Measurements from ENCODE around the gene CKLF.
"Not testable (repeated sequence)": the region's sequence is repeated elsewhere in the genome, so short reads cannot be mapped to it uniquely, and the experiment has no call there.

Gene CKLF

DNA sequence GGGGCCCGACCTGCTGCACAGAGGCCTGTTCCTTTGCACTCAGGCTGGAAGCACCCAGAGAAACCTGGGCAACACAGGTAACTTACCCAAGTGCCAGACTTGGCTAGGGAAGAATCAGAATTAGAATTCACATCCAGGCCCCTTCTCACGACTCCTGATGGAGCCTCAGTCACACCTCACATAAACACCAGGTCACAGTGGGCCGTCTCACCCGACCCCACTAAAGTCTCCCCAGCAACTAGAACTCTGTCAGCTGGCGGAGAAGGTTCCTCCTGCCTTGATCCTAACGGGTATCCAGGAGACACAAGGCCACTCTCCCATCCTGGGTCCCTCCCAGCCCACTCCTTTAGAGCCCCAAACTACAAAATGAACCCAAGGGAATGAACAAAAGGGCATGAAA lies 8.8 kb upstream of the CKLF start:
- no peak for DNase-seq (ENCODE audit: low read depth)

DNA sequence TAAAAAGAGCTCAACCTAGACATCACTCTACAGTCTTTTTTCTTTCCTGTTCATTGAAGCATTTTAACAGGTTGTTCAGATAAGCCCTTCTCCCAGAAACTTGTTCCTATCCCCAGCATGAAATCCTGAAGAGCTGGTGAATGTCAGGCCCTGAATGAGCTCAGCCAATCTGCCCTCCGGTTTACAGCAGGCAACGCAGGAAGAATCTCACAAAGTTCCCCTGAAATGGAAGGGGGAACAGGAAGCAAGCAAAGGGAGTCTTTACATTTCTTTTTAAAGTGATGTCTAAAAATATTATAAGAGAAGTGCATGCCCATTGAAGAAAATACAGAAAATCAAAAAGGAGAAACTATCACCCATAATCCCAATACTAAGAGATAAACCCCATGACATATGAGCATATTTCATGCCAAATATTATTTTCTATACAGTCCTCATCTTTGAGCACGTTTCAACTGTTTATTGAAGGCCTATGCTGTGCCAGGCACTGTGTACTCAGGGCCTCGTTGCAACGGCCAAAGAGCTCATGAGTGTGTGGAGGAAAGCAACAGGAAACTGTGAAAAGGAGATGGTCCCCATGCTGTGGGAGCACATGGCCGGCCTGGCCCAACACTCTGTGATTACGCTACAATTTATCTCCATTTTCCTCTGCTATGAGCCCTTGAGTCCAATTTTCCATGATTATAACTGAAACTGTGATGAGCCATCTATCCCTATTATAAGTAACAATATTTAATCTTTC lies 8.2 kb upstream of the CKLF start:
- no peak for DNase-seq (ENCODE audit: low read depth)

DNA sequence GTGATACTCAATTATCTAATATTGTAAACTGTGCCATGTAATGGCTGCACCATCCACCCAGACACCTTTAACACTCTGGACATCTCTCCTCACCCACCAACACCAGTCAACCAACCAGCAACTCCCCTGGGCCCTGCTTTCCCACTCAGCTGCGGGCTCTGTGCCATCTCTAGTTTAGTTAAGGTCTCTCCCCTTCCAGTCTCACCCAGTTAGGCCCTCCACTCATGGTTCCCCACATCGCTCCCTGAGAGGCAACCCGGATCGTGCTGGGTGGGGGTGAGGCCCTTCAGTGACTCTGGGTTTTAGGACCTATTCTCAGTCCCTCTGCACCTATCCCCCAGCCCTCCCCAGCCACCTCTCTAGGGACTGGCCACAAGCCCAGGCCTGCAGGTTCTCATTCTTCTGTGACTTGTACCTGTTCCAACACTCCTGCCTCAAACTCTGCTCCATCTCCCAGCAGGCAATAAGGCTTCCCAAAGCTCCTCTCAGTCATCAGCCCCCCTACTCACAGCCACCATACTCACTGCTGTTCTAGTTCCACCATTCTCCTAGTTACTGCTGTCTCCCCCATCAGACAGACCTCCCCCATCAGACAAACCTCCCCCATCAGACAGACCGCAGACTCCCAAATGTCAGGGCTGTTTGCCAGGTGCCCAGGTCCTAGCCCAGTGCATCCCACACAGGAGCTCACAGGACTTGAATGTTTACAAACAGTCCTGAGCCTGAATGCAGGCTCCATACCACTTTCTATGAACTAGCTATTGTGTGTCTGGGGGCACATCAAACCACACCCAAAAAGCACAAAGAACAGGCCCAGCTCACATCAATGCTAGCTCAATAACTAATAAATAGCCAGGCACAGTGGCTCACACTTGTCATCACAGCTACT lies 5.0 kb upstream of the CKLF start:
- DNase-seq (ENCODE audit: low read depth), result no peak

DNA sequence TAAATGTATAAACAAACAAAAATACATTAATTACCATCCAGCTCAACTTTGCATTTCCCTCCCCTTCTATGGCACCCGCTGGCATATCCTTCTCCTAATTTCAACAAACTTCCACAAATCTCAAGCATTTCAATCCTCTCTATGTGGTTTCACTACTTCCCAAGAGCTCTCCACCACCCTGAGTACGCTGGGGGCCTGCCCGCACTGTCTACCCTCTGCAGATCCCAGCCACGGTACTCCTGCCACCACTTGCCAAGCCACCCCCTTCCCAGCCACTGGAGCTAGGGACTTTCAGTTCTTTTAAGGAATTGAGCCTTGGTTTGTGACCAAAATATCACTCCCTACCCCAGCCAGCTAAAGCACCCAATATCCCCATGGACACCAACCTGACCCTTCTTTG lies 4.3 kb upstream of the CKLF start:
- no peak for DNase-seq (ENCODE audit: low read depth)

DNA sequence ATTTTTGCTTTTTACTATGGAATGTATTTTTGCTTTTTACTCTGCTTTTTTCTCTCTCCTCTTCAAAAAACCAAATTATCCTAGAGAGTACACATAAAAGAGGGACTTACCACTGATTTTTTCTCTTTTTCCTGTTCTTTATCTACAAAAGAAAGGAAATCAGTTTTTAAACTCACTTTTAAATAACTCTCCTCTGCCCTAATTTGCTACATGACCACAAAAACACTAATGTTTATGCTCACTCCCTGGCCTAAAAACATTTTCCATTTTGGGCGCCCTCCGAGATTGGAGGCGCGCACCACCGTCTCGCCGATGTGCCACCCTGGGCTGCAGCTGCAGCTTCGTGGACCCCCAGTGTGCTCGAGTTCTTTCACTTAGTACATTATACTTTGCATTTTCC lies 3.5 kb upstream of the CKLF start:
- no peak for DNase-seq (ENCODE audit: low read depth)

DNA sequence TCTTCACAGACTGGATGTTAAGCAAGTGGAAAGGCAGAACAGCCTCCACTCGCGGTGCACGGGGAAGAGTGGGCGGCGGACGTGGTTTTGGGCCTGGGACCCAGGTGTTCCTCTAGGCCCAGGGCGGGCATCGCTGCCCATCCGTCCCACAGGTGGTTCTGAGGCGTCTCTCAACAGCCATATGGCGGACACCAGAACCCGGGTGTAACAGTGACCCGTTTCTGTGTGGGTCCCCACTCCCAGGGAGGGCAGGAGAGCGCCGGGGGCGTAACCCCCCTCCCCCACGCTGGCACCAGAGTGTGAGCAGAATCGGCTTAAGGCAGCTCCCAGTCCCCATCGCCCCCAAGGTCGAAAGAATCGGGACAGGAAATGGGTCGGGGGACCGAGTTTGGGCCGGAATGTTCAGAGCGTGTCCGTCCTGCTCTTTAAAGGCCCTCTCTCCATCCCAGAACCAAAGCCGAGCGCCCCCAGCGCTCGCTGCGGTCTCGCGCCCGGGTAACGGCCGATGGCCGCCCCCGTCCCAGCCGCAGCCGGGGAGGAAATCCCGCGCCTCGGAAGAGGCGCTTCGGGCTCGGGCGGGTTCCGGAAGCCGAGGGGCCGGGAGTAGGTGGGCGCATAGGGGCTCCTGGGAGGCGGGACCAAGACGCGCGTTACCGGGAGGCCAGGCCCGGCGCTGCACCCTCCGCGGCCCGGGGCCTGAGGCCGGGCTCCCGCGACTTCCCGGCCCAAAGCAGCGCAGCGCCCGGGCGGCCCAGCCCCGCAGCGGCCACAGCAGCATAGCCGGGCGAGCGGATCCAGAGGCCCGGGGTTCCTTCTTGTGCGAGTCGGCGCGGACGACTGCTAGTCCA lies 2.9 kb upstream of the CKLF start, which contains the start of gene TK2:
Gene TK2 (minus strand): TSS at position 839 of the 848 bp plus-strand sequence. CDS start 61 bp downstream, at position 778.
- DNase-seq (ENCODE audit: low read depth), result no peak

DNA sequence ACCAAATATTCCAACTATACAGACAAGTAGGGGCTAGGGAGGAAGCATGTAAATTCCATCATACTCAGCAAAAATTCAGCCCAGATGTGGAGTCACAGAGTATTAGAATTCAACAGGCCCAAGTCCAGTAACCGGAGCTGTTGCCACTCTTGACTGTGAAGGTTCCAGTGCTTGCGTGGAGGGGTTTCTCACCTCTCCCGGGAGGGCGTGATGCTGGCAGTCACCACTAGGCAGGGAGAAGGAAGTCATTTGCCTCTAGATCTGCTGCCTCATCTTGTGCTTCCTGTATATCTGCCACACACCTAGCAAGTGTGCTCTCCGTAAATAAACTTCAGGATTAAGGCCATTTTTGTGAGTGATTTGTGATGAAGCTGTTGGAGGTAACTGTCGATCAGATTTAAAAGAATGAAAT lies 1.0 kb upstream of the CKLF start:
- no peak for DNase-seq (ENCODE audit: low read depth)

DNA sequence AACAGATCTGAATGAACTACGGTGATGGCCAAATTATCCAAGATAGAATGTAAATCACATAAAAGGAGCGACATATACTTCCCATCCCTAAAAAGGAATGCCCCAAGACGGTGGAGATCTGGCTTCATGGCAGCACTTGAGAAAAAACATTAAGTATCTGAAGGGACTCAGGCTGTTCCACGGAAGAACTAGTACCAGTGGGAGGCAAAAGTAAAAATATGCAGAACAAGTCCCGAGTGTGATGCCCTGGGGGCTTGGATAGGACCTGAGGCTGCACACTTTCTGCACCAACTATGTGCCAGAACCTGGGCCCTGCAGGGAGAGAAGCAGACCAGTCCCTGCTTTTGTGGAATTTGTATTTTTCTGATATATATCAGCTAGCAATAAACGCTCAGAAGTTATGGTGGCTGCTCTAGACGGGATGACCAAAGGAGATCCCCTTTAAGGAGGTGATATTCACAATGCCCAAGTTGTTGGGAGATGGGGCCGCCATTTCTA lies 539 bp upstream of the CKLF start:
- no peak for DNase-seq (ENCODE audit: low read depth)

DNA sequence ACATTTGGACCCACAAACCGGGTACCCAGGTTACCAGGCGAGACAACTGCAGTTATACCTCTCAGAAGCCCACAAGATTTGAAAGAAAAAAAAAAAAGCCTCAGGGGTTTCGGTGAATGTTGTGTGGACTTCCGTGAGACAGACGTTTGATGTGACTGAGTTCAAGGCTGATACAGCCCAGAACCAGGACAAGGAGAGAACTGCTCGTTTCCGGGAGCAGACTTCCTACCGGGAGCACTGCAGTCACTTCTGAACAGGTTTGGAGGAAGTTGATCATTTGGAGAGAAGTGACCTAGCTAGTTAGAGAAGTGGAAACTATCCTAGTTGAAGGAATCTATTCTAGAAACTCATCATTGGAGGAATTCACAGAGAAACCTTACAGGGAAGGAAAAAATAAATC lies 847 bp downstream of the CKLF start:
- DNase-seq (ENCODE audit: low read depth), result no peak

DNA sequence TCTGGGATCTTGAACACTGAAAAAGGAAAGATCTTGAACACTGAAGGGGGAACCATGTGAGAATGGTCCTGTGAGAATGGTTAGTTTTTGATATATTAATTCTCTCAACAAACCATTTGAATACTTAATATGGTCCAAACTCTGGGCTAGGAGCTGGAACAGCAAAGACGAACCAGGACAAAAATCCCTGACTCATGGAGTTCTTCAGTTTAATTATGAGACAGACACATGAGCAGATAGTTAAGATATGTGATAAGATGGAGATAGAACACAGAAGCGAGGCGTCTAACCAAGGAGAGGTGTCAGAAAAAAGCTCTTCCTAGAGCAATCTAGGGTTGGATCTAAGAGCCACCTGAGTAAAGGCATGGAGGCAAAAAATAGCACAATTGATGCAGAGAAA lies 1.6 kb downstream of the CKLF start:
- no peak for DNase-seq (ENCODE audit: low read depth)

DNA sequence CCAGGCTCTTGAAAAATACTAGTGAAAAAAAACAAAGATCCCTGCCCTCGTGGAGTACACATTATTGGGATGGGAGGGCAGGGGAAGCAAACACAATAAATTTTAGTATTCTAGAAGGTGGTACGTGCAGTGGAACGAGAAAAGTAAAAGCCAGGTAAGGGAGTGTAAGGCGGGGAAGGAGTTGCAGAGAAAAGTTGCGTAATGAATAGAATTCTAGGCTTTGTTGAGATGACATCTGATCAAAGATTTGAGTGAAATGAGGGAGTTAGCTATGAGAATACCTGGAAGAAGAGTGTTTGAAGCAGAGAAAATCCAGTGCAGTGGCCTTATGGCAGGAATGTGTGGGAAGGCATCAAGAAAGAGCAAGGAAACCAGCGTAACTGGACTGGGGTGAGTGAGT lies 2.1 kb downstream of the CKLF start:
- no peak for DNase-seq (ENCODE audit: low read depth)

DNA sequence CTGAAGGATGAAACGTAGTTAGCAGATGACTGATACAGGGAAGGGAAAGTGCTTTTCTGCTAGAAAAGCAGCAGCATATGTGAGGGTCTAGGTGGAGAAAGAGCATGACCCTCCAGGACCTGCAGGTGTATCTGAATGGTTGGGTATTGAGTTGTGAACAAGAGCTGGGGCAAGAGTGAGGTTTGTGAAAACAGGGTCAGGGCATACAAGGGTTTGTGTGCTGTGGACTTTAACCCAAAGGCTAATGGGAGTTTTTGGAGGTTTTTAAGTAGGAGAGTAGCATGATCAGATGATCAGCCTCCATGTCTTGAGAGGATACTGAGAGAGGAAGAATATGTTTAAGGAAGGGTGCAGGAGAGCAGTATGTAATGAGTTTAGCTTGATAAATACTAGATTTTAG lies 7.7 kb downstream of the CKLF start:
- no peak for DNase-seq (ENCODE audit: low read depth)

DNA sequence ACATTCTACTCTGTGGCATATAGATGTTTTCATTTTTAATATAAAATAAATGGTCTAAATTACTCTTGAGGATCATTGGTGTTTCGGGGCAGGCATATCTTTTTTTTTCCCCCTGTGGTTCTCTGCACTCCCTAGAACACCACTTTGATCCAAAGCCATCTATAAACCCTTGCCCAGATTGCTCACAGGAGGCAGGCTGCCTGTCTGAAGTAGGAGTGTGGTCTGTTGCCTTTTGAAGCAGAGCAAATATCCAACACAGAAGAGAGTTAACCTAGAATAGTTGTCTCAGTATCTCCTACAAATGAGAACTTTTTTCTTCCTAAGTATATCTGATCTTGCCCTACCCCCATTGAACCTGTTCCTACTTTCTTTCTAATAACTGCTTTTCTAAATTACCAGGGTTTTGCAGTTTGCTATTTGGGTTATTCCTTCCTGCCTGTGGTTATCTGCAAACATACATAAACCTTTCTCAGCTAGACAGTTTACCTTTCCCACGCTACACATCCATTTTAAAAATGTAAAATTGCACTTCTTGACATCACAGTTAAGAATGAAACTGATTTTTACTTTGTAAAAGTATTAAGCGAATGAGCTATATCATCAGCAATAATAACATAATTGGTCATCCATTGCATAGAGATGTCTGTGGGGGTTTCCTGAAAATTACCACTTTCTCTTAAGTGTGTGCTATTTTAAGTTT lies 9.2 kb downstream of the CKLF start:
- DNase-seq (ENCODE audit: low read depth), result no peak

DNA sequence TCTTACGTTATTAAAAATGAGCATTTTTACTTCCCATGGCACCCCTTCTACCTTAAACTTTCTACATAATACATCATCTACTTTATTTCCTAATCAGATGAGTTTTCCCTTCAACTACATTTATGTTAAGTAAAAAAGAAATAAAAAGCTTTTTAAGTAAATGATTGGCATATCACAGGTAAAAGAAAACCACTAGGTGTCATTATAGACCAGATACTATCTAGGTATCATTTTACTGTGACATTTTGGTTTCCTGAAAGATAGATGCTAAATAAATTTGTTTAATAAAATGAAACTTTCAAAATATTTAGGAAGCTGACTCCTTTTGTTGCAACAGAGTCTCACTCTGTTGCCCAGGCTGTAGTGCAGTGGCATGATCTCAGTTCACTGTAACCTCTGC lies 10.0 kb downstream of the CKLF start:
- no peak for DNase-seq (ENCODE audit: low read depth)

DNA sequence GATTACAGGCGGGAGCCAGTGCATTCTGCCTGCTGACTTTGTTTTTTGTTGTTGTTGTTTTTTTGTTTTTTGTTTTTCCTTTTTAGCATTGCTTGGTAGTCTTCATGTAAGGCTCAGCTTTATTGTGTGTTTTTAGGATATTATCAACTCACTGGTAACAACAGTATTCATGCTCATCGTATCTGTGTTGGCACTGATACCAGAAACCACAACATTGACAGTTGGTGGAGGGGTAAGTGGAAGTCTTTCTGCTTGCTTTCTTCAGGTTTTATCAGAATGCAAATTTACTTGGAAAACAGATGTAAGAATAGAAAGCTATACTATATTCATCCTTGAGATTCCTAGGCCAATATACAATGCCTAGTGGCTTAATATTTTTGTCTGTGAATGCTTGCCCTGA lies 10.6 kb downstream of the CKLF start:
- no peak for DNase-seq (ENCODE audit: low read depth)

DNA sequence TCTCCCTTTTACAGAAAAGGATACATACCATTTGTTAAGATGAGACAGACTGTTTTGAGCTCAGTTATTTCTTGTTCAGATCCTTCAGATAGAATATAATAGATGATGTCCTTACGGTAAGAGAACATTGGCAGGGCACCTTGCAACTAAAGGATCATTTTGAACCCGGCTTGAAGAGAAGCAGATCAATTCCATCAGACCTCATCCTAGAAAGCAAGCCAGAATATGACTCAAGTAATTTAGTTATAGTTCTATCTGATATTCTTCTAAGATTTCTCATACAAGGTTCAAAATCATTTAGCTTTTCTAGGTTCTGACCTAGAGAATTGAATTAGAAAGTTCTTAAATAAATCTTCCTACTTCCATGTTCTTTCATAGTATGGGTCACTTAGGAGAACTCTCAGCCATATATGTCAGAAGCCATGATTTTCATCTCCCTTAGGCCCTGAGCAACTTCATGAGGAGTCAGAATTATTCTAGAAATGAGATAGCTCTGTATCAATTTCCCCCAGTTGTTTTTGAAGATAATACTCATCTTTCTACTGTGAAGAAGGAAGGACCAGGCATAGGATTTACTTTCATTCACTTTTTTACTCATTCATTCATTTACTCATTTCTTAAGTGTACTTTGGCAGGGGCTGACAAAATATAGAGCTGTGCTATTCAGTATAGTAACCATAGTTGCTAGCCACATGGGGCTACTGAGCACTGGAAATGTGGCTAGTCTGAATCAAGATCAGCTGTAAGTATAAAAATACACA lies 11.4 kb downstream of the CKLF start:
- no peak for DNase-seq (ENCODE audit: low read depth)

DNA sequence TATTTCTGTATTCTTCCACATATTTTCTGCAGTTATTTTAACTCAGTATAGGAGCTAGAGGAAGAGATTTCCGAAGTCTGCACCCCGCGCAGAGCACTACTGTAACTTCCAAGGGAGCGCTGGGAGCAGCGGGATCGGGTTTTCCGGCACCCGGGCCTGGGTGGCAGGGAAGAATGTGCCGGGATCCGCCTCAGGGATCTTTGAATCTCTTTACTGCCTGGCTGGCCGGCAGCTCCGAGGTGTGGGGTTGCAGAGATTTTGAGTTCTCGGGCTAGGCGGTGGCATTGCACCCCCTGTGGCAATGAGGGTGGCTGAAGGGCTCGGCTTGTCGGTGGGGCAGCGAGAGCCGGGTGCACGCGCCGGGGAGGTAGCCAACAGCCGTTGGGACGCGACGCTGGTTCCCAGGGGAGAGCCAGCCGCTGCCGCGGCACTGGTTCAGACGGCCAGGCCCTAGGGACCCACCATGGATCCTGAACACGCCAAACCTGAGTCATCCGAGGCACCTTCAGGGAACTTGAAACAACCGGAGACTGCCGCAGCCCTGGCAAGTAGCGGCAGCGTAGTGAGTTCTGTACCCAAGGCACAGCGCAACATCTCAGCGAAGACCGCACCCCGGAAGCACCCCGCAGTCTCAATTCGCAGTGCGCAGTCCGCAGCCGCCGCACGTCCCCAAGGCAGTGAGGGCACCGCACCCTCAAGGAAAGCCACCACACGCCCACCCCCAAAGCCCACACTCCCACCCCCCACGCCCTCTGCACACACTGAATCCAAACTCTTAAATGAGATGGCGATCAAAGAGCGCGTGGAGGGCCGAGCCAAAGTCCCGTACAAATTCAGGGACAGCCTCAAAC lies 13.9 kb downstream of the CKLF start, which contains the start of gene CMTM1:
Gene CMTM1 (plus strand): TSS at position 389 of the 851 bp plus-strand sequence. CDS start 75 bp downstream, at position 464.
- DNase-seq (ENCODE audit: low read depth), result no peak

DNA sequence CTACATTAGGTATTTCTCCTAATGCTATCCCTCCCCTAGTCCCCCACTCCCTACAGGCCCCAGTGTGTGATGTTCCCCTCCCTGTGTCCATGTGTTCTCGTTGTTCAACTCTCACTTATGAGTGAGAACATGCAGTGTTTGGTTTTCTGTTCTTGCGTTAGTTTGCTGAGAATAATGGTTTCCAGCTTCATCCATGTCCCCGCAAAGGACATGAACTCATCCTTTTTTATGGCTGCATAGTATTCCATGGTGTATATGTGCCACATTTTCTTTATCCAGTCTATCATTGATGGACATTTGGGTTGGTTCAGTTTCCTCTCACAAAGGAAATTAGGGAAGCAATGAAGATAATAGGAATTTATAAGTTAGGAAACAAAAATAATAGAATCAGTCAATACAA lies 14.9 kb downstream of the CKLF start:
- DNase-seq (ENCODE audit: low read depth), result not testable (repeated sequence)

DNA sequence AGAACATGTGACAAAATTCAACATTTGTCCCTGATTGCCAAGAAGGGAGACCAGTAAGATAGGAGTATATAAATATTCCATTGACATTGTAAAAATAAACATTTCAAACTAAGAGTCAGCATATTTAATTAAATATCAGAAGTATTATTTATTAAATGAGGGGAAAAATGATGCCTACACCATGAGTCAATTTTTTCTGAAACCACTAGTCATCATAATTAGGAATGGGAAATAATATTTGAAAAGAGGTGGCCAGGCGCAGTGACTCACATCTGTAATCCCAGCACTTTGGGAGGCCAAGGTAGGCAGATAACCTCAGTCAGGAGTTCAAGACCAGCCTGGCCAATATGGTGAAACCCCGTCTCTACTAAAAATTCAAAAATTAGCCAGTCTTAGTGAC lies 16.0 kb downstream of the CKLF start:
- no peak for DNase-seq (ENCODE audit: low read depth)

DNA sequence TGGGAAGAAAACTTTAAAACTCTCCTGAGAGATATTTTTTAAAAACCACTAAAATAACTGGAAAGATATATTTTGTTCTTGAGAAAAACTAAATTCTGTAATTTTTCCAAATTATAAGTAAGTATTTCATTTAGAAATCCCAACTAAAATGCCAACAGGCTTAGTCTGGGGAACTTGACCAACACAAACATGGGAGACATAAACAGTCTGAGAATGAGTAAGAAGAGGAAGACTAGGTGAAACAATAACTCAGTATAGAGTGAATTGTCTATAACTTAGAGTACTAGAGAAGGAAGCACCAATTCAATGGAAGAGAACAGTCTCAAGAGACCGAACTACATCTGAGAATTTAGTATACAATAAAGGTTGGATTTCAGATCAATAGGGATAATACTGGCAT lies 16.8 kb downstream of the CKLF start:
- no peak for DNase-seq (ENCODE audit: low read depth)
